ENCODE measurements around the gene IFITM10. TPM values are rescaled to one million over a fixed set of nuclear protein-coding genes. Genes with fewer than 3 reads are reported as not detected.
A peak's percentile ranks its signal among the peaks of the same experiment; 100 is the strongest.

Gene IFITM10
- total and polyA plus RNA-seq, 2 donors (not counting 1 experiment from before 2014, with no cell fraction given), result 0.09 to 1.7 TPM

DNA sequence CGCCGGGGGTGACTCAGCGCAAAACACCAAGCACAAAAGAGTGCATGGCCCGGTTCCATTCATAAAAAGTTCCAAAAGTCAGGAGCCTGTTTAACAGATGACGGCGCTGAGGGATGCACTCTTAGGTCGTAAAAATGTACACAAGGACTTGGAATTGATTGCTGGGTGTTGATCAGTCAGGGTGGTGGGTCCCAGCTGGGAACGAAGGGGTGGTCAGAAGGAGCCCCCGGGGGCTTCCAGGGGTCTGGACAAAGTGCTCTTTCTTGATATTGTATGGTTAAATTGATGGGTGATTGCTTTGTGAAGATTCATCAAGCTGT lies 20.7 kb downstream of the IFITM10 start:
- intact Hi-C loops (cut with micrococcal nuclease), result no loop called here
- CTCF ChIA-PET, result no interaction called here
- DNase-seq, result no peak
- Histone ChIP-seq H3K4me1 (ENCODE audit: control insufficient read depth in 2 of 2, insufficient read depth in 2 of 2, low read length in 2 of 2) (peaks cover 22 to 34% of the 10 kb centered on the region in 2 donors), H3K27ac (ENCODE audit: low read length in 2 of 2) (no peak overlapping the region), H3K79me2 (ENCODE audit: control insufficient read depth, insufficient read depth, low read length) (no peaks in the 10 kb centered on the region), H3K36me3 (replicated peaks in 1 of 2; ENCODE audit: control extremely low read depth in 1 of 2, control insufficient read depth in 1 of 2, extremely low read depth in 1 of 2, insufficient read depth in 2 of 2, low read length in 1 of 2) (no peaks in the 10 kb centered on the region), H3K9ac (ENCODE audit: low read length) (no peak overlapping the region), H3K9me3 (ENCODE audit: control extremely low read depth in 1 of 3, control insufficient read depth in 2 of 3, insufficient read depth in 1 of 3, low read length in 2 of 3) (no peaks in the 10 kb centered on the region), H3K4me3 (ENCODE audit: control extremely low read depth in 1 of 5, extremely low read depth in 1 of 5, insufficient read depth in 1 of 5, low read depth in 2 of 5, low read length in 4 of 5) (no peak overlapping the region), H3K4me2 (replicated peaks; ENCODE audit: low read depth, low read length, poor library complexity, severe bottlenecking) (peak overlapping the region; percentile 53), H4K20me1 (ENCODE audit: control insufficient read depth, insufficient read depth, low read length, poor library complexity, severe bottlenecking) (no peaks in the 10 kb centered on the region), H2AFZ (ENCODE audit: insufficient read depth, low read depth, low read length, poor library complexity, severe bottlenecking) (no peak overlapping the region), H3K27me3 (replicated peaks in 1 of 4; ENCODE audit: control extremely low read depth in 1 of 4, control insufficient read depth in 3 of 4, insufficient read depth in 4 of 4, low read length in 3 of 4) (peaks cover 0 to 6% (median 2%) of the 10 kb centered on the region in 4 experiments)
- H3K4me3 Mint-ChIP-seq, result peak overlapping the region; percentile 16
- H3K9me3 Mint-ChIP-seq (ENCODE audit: insufficient read depth), result no peaks in the 10 kb centered on the region
- WGBS (ENCODE audit: insufficient coverage), result 83% methylated on average over 8 of the region's 9 CpGs
- no peak overlapping the region for H3K27ac Mint-ChIP-seq
- TF ChIP-seq, protein P1, sequence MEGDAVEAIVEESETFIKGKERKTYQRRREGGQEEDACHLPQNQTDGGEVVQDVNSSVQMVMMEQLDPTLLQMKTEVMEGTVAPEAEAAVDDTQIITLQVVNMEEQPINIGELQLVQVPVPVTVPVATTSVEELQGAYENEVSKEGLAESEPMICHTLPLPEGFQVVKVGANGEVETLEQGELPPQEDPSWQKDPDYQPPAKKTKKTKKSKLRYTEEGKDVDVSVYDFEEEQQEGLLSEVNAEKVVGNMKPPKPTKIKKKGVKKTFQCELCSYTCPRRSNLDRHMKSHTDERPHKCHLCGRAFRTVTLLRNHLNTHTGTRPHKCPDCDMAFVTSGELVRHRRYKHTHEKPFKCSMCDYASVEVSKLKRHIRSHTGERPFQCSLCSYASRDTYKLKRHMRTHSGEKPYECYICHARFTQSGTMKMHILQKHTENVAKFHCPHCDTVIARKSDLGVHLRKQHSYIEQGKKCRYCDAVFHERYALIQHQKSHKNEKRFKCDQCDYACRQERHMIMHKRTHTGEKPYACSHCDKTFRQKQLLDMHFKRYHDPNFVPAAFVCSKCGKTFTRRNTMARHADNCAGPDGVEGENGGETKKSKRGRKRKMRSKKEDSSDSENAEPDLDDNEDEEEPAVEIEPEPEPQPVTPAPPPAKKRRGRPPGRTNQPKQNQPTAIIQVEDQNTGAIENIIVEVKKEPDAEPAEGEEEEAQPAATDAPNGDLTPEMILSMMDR (IDR thresholded peaks at IDR 0.05), result no peak
- no peak for TF ChIP-seq EZH2 (IDR thresholded peaks at IDR 0.05; ENCODE audit: borderline replicate concordance, insufficient read depth, low read depth, low read length, poor library complexity, severe bottlenecking)
- POLR2A ChIA-PET, result no interaction called here
- H3K27me3 Mint-ChIP-seq, result peaks cover 36% of the 10 kb centered on the region
- H3K4me1 Mint-ChIP-seq, result peaks cover 35% of the 10 kb centered on the region
- ATAC-seq (ENCODE audit: low read depth), result no peak

DNA sequence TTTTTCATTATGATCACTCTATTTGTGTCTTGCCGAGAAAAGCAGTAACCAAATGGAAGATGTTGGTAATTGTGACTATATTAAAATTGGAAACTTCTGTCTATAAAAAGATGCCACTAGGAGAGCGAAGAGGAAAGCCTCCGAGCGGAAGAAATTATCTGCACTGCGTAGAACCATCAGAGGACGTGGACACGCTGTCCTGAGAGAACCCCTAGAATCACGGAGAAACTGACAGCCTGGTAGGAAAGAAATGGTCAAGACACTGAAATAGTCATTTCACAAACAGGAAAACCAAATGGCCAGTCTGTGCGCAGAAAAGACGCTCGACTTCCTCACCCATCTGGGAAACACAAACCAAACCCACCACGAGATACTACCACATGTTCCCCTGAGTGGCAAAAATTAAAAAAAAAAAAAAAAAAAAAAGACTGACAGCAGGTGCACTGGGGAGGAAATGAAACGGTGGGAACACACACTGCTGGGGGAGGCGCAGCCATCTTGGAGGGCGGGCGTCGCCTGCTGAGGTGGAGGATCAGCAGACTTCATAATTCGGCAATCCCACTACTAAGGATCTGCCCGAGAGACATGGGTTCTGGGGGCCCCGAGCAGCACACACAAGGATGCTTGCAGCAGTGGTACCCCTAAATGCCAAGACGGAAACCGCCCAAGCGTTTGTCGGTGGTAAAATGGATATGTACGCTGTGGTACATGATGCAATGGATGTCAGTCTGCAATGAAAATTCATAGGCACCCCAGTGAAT lies 21.3 kb downstream of the IFITM10 start:
- peak overlapping the region; percentile 50 for H2AFZ ChIP-seq (ENCODE audit: insufficient read depth, low read depth, low read length, poor library complexity, severe bottlenecking)
- H3K9ac ChIP-seq (ENCODE audit: low read length), result peak overlapping the region; percentile 37
- intact Hi-C loops (cut with micrococcal nuclease), result no loop called here
- peaks cover 0 to 6% (median 2%) of the 10 kb centered on the region in 4 experiments for H3K27me3 ChIP-seq (replicated peaks in 1 of 4; ENCODE audit: control extremely low read depth in 1 of 4, control insufficient read depth in 3 of 4, insufficient read depth in 4 of 4, low read length in 3 of 4)
- H3K36me3 ChIP-seq (replicated peaks in 1 of 2; ENCODE audit: control extremely low read depth in 1 of 2, control insufficient read depth in 1 of 2, extremely low read depth in 1 of 2, insufficient read depth in 2 of 2, low read length in 1 of 2), result no peaks in the 10 kb centered on the region
- peak overlapping the region in 3 of 5 experiments; percentile 19 to 33 (median 25) for H3K4me3 ChIP-seq (ENCODE audit: control extremely low read depth in 1 of 5, extremely low read depth in 1 of 5, insufficient read depth in 1 of 5, low read depth in 2 of 5, low read length in 4 of 5)
- H3K4me2 ChIP-seq (replicated peaks; ENCODE audit: low read depth, low read length, poor library complexity, severe bottlenecking), result peak overlapping the region; percentile 53
- H3K4me1 ChIP-seq (ENCODE audit: control insufficient read depth in 2 of 2, insufficient read depth in 2 of 2, low read length in 2 of 2), result peaks cover 22 to 31% of the 10 kb centered on the region in 2 donors
- Mint-ChIP-seq H3K4me3 (peak overlapping the region; percentile 61), H3K27ac (peak overlapping the region; percentile 53), H3K4me1 (peaks cover 34% of the 10 kb centered on the region), H3K27me3 (peaks cover 39% of the 10 kb centered on the region), H3K9me3 (ENCODE audit: insufficient read depth) (no peaks in the 10 kb centered on the region)
- no peaks in the 10 kb centered on the region for H4K20me1 ChIP-seq (ENCODE audit: control insufficient read depth, insufficient read depth, low read length, poor library complexity, severe bottlenecking)
- DNase-seq, result peak; percentile 69
- 45% methylated on average over 18 of the region's 25 CpGs for WGBS (ENCODE audit: insufficient coverage)
- H3K9me3 ChIP-seq (ENCODE audit: control extremely low read depth in 1 of 3, control insufficient read depth in 2 of 3, insufficient read depth in 1 of 3, low read length in 2 of 3), result no peaks in the 10 kb centered on the region
- no peaks in the 10 kb centered on the region for H3K79me2 ChIP-seq (ENCODE audit: control insufficient read depth, insufficient read depth, low read length)
- POLR2A ChIA-PET, result no interaction called here
- CTCF ChIA-PET, result no interaction called here
- peak; percentile 81 for ATAC-seq (ENCODE audit: low read depth)
- H3K27ac ChIP-seq (ENCODE audit: low read length in 2 of 2), result peak overlapping the region in 1 of 2 donors; percentile 27
- TF ChIP-seq, protein P1 (IDR thresholded peaks at IDR 0.05), result no peak
- no peak for TF ChIP-seq EZH2 (IDR thresholded peaks at IDR 0.05; ENCODE audit: borderline replicate concordance, insufficient read depth, low read depth, low read length, poor library complexity, severe bottlenecking)

Measured in B cell (primary cell).